Osteoblast (primary cell): ENCODE data around the gene NAV1. TPM values are rescaled to one million over a fixed set of nuclear protein-coding genes. Genes with fewer than 3 reads are reported as not detected.

Experiments
- DNase-seq: peaks from one replicate; pipeline ENCODE4 v3.0.0; 2011; ENCODE audit warnings: low spot score, mixed read lengths; ENCODE audit not compliant: insufficient read length; ENCODE audit errors: missing footprints
- H2AFZ ChIP-seq: 2 replicates; pipeline ENCODE4 v1.6.0; 2011; ENCODE audit warnings: mild to moderate bottlenecking, low read length
- H3K27ac ChIP-seq: 2 replicates; pipeline ENCODE4 v1.5.1; 2011; ENCODE audit warnings: mild to moderate bottlenecking, low read depth, low read length, moderate library complexity
- H3K27me3 ChIP-seq: 2 replicates; pipeline ENCODE4 v1.6.0; 2012; ENCODE audit warnings: mild to moderate bottlenecking, control low read depth, inconsistent platforms, low read length, moderate library complexity; ENCODE audit not compliant: insufficient read depth
- H3K36me3 ChIP-seq: 2 replicates; pipeline ENCODE4 v1.5.1; 2011; ENCODE audit warnings: mild to moderate bottlenecking, low read length, control low read depth, moderate library complexity; ENCODE audit not compliant: insufficient read depth
- H3K4me1 ChIP-seq: 2 replicates; pipeline ENCODE4 v1.5.1; 2011; ENCODE audit warnings: mild to moderate bottlenecking, low read length, control low read depth, moderate library complexity; ENCODE audit not compliant: insufficient read depth
- H3K4me2 ChIP-seq: 2 replicates; pipeline ENCODE4 v1.6.0; 2011; ENCODE audit warnings: mild to moderate bottlenecking, low read length; ENCODE audit not compliant: insufficient read depth
- H3K4me3 ChIP-seq: fragments of 200-600 bp; sonication (generic); 3 replicates; pipeline ENCODE4 v1.5.1; 2012; ENCODE audit warnings: mild to moderate bottlenecking, low read length, inconsistent platforms; ENCODE audit not compliant: insufficient read depth
- H3K79me2 ChIP-seq: 2 replicates; pipeline ENCODE4 v1.6.0; 2012; ENCODE audit warnings: mild to moderate bottlenecking, low read length, control low read depth, inconsistent platforms; ENCODE audit not compliant: insufficient read depth
- H3K9me3 ChIP-seq: 2 replicates; pipeline ENCODE4 v1.5.1; 2011; ENCODE audit warnings: low read depth, low read length, control low read depth
- H4K20me1 ChIP-seq: 2 replicates; pipeline ENCODE4 v1.6.0; 2012; ENCODE audit warnings: mild to moderate bottlenecking, low read length, control low read depth; ENCODE audit not compliant: insufficient read depth
- CTCF ChIP-seq: IDR thresholded peaks from 2 replicates; pipeline ENCODE4 v1.5.1; 2011; ENCODE audit warnings: mild to moderate bottlenecking, low read depth, low read length, moderate library complexity; ENCODE audit errors: extremely low read depth
- total RNA-seq: library from RNA; depleted of rRNA; stranded (reverse); fragments of >200 nt; gene quantifications from 2 replicates; pipeline ENCODE4 v1.2.3, GENCODE V29; 2012

Gene NAV1
- total RNA-seq, 1 donor = 47.0 TPM

GRCh38 chr1:201511396-201511940 lies 27.5 kb upstream of the NAV1 start:
- H4K20me1 ChIP-seq = no peaks in the 10 kb centered on the region
- peaks cover 11% of the 10 kb centered on the region for H3K79me2 ChIP-seq
- H3K4me2 ChIP-seq = peak overlapping the region; percentile 47
- no peak overlapping the region for H3K4me3 ChIP-seq
- H3K27ac ChIP-seq = peak overlapping the region; percentile 58
- H2AFZ ChIP-seq = peak overlapping the region; percentile 85
- TF ChIP-seq CTCF = no peak
- H3K4me1 ChIP-seq = peaks cover 64% of the 10 kb centered on the region
- peak; percentile 88 for DNase-seq
- no peaks in the 10 kb centered on the region for H3K9me3 ChIP-seq
- H3K27me3 ChIP-seq = no peaks in the 10 kb centered on the region
- H3K36me3 ChIP-seq = no peaks in the 10 kb centered on the region

- DNase-seq = peak; percentile 84
- Histone ChIP-seq H3K9me3 (no peaks in the 10 kb centered on the region), H3K36me3 (no peaks in the 10 kb centered on the region), H3K27ac (peak overlapping the region; percentile 58), H3K4me2 (peak overlapping the region; percentile 47), H3K4me3 (no peak overlapping the region), H3K79me2 (peaks cover 5% of the 10 kb centered on the region), H3K27me3 (no peaks in the 10 kb centered on the region), H4K20me1 (no peaks in the 10 kb centered on the region), H2AFZ (peak overlapping the region; percentile 85), H3K4me1 (peaks cover 64% of the 10 kb centered on the region)
- TF ChIP-seq CTCF = no peak
Observed at GRCh38 chr1:201511941-201512539, 26.9 kb upstream of the NAV1 start.

GRCh38 chr1:201513498-201514243 lies 25.3 kb upstream of the NAV1 start:
- no peak overlapping the region for H3K4me3 ChIP-seq
- no peak for DNase-seq
- no peaks in the 10 kb centered on the region for H3K79me2 ChIP-seq
- H3K27me3 ChIP-seq = no peaks in the 10 kb centered on the region
- H3K4me1 ChIP-seq = peaks cover 54% of the 10 kb centered on the region
- no peaks in the 10 kb centered on the region for H4K20me1 ChIP-seq
- no peak overlapping the region for H3K27ac ChIP-seq
- H2AFZ ChIP-seq = peak overlapping the region; percentile 49
- no peaks in the 10 kb centered on the region for H3K36me3 ChIP-seq
- no peak overlapping the region for H3K4me2 ChIP-seq
- no peaks in the 10 kb centered on the region for H3K9me3 ChIP-seq
- no peak for TF ChIP-seq CTCF

GRCh38 chr1:201514466-201514865 lies 24.5 kb upstream of the NAV1 start:
- no peaks in the 10 kb centered on the region for H3K79me2 ChIP-seq
- peaks cover 46% of the 10 kb centered on the region for H3K4me1 ChIP-seq
- no peaks in the 10 kb centered on the region for H3K27me3 ChIP-seq
- H3K9me3 ChIP-seq = no peaks in the 10 kb centered on the region
- no peak for TF ChIP-seq CTCF
- H2AFZ ChIP-seq = no peak overlapping the region
- no peaks in the 10 kb centered on the region for H4K20me1 ChIP-seq
- no peak for DNase-seq
- no peak overlapping the region for H3K27ac ChIP-seq
- H3K4me2 ChIP-seq = no peak overlapping the region
- H3K4me3 ChIP-seq = no peak overlapping the region
- H3K36me3 ChIP-seq = no peaks in the 10 kb centered on the region
